ENCODE measurements around the gene ITGA5.
A peak's percentile ranks its signal among the peaks of the same experiment; 100 is the strongest.

DNA sequence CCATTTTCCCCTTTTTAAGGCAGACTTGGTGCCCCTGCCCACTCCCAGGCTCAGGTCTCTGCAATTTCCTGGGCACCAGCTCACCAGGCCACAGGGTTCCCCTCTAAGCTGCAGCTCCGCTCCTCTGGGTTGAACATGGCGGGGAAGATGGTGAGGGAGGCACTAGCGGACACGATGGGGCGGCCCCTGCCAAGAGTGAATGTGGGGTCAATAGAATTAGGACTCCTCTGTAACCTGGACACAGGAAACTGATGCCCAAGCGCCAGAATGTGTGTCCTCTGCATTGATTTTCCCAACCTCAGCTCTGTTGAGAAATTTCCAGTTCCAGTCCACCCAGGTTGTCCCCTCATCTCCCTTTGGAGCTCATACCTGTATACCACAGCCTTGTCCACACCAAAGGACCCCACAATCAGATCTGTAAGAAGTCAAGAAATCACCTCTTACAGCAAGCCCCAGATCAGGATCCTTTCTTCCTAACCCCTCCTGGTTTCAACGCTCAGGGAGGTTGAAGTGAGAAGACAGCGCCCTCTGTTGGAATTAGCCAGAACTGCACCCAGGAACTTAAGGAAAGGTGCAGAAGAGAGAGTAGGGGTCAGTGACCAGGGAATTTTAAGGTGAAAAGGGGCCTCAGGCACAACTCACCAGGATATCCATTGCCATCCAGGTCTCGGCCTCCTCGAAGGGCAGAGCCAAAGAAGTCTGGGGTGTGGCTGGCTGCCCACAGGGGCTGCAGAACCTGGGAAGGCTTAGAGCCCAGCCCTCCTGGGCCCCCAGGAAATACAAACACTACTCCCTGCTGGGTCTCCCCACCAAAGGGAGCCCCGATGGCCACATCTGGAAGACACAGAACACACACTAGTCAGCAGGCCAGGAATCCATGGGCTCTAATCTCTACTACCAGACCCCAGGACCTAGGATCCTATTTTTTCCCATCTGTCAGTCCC is 14.7 kb downstream of the ITGA5 start:
- TF ChIP-seq, protein P1, sequence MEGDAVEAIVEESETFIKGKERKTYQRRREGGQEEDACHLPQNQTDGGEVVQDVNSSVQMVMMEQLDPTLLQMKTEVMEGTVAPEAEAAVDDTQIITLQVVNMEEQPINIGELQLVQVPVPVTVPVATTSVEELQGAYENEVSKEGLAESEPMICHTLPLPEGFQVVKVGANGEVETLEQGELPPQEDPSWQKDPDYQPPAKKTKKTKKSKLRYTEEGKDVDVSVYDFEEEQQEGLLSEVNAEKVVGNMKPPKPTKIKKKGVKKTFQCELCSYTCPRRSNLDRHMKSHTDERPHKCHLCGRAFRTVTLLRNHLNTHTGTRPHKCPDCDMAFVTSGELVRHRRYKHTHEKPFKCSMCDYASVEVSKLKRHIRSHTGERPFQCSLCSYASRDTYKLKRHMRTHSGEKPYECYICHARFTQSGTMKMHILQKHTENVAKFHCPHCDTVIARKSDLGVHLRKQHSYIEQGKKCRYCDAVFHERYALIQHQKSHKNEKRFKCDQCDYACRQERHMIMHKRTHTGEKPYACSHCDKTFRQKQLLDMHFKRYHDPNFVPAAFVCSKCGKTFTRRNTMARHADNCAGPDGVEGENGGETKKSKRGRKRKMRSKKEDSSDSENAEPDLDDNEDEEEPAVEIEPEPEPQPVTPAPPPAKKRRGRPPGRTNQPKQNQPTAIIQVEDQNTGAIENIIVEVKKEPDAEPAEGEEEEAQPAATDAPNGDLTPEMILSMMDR (IDR thresholded peaks at IDR 0.05): peak; percentile 73 to 77 (median 74)
- TF ChIP-seq POLR2A (IDR thresholded peaks at IDR 0.05): no peak
